A204.1 (cell line): ENCODE results near the gene PDE1A.
"Not testable (repeated sequence)": the region's sequence is repeated elsewhere in the genome, so short reads cannot be mapped to it uniquely, and the experiment has no call there.

Source experiments
- FAIRE-seq: peaks from 2 replicates; lab custom pipeline; 2012; peaks lifted over from hg19 to GRCh38; lab: Jason Lieb, UNC

PDE1A gene

DNA sequence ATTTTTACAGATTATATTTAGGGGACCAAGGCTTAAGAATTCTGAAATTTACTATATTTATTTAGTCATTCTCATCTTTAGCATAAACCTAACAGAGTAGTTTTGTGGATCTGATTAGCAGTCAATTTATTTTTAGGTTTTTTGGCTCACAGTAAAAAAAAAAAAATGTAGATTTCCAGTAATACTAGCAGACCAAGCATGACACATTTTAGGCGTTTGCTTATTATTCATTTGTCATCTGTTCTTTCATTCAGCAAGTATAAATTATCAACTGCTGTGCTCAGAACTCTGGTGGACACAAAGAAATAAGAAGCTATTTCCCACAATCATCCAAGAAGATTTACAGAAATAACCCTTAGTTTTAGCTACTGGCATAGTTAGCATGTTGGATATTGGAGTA is 20.6 kb downstream of the PDE1A start:
- FAIRE-seq = no peak

DNA sequence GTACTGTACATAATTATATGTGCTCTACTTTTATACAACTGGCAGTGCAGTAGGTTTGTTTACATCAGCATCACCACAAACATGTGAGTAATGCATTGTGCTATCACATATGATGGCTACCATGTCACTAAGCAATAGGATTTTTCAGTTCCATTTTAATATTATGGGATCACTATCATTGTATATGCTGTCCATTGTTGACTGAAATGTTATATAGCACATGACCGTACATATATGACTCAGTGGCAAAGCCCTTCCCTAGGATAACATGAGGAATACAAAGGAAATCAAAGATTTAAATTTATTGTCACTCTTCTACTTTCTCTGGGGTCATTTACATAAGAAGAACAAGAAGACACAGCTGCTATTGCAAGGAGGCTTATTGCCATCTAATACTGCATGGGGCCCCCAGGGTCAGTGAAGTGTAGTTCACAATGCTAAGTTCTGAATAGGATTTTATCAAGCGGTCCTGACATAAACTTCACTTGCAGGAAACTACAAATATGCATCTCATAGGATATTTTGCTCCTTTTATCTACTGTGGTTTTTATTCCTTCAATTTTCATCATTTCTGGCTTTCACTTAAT is 21.8 kb downstream of the PDE1A start:
- no peak for FAIRE-seq

DNA sequence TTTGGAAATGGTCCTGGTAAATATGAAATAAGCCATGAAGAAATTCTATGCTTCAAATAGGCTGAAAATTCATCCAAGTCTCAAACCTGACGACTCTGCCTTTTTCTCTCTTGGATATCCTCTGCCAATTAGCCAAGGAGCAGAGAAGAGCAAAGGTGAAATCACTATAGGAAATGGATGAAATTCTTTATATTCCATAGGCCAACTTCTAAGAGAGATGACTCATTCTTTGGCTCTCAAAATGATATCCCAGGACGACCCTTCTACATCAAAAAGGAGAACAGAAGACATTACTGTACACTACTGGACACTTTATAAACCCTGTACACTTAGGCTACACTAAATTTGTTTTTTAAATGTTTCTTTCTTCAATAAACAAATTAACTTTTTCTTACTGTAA is 22.7 kb downstream of the PDE1A start:
- FAIRE-seq = no peak

DNA sequence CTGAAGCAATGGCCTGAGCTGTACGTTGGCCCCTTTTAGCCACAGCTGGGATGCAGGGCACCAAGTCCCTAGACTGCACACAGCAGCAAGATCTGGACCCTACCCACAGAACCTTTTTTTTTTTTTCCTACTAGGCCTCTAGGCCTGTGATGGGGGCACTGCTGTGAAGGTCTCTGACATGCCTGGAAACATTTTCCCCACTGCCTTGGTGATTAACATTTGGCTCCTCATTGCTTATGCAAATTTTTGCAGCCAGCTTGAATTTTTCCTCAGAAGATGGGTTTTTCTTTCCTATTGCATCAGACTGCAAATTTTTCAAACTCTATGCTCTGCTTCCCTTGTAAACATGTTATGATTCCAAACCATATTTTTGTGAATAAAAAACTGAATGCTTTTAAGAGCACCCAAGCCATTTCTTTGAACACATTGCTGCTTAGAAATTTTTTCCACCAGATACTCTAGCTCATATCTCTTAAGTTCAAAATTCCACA is 33.5 kb downstream of the PDE1A start:
- FAIRE-seq = no peak

DNA sequence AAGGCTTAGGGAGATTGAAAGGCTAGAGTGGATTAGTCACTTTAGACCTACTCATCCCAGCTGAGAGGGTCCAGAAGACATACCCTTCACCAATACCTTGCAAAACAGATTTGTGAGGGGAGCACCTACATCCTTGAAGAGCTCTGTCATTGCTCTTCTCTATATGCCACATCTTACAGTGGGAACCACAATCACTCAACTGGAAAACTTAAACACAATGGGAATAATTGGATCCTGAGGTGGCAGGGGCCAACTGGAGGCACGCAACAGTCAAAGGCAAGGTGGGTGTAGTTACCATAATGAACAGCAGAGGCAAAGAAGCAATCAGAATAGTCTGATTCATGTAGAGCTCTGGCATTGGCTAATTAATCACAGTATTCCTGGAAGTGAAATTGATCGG is 35.4 kb downstream of the PDE1A start:
- FAIRE-seq = no peak

DNA sequence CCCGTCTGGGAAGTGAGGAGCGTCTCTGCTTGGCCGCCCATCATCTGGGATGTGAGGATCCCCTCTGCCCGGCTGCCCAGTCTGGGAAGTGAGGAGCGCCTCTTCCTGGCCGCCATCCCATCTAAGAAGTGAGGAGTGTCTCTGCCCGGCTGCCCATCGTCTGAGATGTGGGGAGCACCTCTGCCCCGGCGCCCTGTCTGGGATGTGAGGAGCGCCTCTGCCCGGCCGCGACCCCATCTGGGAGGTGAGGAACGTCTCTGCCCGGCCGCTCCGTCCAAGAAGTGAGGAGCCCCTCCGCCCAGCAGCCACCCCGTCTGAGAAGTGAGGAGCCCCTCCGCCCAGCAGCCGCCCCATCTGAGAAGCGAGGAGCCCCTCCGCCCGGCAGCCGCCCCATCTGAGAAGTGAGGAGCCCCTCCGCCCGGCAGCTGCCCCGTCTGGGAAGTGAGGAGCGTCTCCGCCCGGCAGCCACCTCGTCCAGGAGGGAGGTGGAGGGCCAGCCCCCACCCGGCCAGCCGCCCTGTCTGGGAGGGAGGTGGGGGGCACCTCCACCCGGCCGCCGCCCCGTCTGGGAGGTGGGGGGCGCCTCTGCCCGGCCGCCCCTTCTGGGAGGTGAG is 40.5 kb downstream of the PDE1A start:
- FAIRE-seq = not testable (repeated sequence)

DNA sequence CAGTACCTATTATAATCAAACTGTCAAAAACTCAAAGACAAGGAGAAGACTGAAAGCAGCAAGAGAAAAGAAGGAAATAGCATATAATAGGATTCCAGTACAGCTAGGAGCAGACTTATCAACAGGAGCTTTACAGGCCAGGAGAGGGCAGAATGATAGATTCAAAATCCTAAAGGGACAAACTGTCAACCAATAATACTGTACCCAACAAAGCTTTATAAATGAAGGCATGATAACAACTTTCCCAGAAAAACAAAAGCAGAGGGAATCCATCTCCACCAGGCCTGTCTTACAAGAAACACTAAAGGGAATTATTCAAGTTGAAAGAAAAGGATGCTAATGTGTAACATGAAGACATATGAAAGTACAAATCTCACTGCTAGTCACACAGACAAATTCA is 42.0 kb downstream of the PDE1A start:
- no peak for FAIRE-seq

DNA sequence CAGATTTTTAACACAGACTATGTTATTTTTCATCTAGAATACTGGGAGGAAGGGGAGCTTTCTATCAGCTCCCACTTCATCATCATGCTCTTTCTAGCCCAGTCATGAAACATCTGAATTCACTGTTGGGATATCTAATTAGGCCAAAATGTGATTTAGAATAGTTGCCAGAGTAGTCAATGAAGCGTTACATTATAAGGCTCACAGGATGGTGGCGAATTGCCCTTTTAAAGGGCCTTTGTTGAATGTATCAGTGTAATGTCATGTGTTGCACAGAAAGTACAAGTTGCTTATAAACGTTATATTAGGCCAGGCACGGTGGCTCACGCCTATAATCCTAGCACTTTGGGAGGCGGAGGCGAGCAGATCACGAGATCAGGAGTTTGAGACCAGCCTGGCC is 45.6 kb downstream of the PDE1A start:
- no peak for FAIRE-seq

DNA sequence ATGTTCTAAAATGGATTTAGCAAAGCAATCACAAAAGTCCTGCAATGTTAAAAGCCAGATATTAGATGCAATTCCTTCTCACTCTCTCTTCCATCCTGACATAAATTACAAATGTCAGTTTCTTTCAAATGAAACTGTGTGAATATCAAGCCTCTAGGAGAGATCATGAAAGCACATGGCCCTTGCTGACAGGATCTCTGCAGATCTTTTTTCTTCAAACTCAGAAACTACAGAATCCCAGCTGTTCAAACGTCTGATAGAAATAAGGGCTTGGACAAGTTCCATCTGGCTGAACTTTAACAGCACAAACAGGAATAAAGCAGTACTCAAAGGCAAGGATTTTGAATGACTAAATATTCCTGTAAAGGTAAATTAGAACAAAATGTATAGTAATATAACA is 47.6 kb downstream of the PDE1A start:
- FAIRE-seq = no peak

DNA sequence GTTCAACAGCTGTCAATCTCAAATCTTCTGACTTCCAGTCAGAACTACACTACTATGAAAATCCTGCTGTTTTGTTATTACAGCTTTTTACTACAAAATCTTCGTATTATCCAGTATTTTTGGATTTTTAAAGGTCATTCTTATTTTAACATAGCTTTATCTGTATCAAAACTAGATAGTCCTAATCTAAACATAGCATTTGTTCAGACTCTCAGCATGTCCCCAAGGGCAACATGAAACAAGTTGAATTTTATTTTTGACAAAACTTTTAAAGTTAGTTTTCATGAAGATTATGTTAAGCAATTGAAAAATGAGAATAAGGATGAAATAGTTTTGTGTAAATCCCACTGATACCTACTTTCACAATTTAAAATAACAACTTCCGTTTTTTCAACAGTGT is 48.1 kb downstream of the PDE1A start:
- no peak for FAIRE-seq

DNA sequence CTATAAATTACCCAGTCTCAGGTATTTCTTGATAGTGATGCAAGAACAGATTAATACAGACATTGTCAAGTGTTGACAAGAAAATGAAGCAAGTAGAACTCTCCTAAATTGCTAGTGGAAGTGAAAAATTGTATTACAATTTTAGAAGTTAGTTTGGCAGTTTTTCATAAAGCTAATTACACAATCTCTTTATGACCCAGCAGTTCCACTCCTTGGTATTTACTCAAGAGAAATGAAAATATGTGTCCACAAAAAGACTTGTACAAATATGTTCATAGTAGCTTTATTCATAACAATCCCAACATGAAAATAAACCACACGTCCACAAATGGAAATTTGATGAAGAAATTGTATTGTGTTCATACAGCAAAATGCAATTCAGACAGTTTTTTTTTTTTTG is 49.4 kb downstream of the PDE1A start:
- FAIRE-seq = no peak

DNA sequence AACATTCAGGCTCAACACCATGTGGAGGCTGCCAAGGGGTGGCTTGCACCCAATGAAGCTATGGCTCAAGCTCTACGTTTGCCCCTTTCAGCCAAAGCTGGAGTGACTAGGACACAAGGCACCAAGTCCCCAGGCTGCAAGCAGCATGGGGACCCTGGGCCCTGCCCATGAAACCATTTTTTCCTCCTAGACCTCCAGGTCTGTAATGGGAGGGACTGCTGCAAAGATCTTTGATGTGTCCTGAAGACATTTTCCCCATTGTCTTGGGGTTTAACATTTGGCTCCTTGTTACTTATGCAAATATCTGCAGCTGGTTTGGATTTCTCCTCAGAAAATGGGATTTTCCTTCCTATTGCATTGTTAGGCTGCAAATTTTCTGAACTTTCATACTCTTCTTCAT is 51.0 kb downstream of the PDE1A start:
- FAIRE-seq = no peak

DNA sequence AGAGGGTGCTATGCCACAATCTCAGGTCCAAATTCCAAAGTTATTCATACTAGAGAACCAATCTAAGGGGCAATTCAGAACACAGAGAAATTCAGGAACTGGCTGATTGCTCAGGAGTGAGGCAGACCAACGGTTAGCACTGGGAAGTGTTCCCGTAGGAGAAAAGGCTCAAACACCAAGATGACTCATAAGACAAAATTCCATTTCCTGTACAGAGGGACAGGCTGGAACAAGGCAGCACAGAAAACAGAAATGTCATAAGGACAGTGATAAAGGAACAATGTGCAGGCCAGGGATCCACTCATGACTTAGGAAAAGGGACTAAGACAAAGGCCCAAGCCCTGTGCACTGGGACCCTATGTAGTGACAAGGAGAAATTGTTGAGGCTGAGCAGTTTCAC is 54.2 kb downstream of the PDE1A start:
- FAIRE-seq = no peak

DNA sequence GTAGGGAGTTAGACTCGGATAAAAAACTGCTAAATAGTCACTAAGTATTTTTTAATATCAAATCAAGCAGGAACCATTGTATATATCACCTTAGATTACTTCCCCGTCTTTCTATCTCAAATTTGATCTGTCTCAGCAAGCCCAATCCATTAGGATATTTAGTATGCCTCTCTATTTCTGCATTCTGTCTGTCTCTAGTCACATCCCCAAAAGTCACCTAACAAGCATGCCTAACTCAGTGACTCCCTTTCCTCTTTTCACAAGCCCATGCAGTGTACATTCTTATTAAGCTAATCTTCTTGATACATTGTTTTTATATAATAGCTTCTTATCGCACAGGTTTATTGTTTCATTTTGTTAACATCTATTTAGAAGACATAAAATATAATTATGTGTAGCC is 57.8 kb downstream of the PDE1A start:
- FAIRE-seq = no peak

DNA sequence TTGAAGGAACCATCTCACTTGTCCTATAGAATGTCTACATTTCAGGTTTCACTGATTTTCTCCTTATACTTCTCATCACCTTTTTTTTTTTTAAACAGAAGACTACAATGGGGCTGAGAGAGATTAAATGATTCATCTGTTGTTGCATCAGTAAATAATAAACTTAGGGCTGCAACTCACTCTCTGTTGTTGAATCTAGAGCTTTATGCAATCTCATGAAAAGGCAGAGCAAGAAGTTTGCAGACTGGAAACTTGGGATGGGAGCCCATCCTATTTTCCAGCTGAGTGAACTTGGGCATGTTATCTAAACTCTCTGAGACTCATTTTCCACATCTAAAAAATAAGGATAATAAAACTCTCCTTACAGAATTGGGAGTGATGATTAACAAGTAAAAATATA is 58.4 kb downstream of the PDE1A start:
- FAIRE-seq = no peak

DNA sequence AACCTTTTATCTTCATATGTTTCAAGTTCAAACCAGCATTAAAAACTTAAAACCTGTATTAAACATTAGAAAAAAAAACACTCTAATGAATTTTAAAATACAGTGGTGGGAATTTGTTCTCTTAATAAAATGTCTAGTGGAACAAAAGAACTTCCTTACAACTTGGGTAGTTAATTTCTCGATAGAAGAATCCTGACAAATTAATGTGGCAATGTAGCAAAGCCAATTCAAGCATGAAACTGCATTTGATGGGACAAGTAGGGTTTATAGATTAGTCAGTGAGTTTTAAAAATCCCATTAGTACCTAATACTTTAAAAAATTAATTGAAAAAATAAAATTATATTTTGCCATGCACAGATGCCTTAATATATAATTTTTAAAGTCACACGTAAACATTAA is 59.4 kb downstream of the PDE1A start:
- no peak for FAIRE-seq

DNA sequence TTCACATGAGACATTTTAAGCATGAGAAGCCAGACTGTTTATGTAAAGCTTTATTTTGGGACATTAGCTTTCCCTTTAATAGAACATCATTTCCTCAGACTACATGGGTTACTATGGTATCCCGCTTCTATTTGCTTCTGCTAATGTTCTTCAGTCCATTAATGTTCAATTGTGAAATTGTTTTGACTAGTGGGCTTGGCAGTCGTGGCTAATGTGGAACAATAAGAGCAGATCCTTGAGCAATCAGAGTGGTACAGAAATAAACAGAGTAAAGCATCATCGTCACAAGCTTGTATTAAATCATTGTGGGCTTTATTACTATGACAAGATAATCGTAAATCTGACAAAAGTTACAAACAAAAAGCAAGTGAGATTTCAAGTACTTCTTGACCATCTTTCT is 60.2 kb downstream of the PDE1A start:
- no peak for FAIRE-seq

DNA sequence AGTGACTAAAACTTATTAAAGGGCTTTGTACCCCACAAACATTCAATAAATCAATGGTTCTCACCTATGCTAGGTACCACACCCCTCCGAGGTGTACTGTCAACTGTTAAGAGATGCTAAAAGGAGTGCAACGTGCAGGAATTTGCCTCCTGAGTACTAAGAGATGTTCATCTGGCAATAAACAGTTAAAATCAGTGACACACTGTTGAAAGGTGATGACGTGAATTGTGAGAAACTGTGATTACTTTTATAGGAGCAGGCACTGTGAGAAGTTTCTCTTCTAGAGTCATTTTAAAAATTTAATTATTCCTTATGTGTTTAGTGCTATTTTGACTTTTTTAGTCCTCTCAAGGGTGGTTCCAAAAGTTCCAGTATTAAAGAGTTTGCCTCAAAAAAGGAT is 61.0 kb downstream of the PDE1A start:
- FAIRE-seq = no peak

DNA sequence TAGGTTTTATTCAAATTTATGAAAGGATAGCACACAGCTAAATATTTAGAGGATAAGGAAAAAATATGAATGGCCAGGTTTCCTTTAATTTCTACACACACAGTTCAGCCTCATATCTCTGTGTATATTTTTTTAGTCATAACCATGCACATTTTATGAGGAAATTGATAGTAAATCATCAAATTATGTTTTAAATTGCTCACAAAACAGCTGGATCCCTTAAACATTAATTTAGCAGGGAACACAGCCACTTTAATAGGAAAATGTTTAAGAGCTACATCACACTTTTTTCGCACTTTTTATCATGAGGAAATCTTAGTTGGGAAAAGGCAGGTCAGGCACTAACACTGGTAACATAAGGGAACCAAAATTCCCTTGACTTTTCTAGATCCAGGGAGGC is 65.4 kb downstream of the PDE1A start:
- FAIRE-seq = no peak

DNA sequence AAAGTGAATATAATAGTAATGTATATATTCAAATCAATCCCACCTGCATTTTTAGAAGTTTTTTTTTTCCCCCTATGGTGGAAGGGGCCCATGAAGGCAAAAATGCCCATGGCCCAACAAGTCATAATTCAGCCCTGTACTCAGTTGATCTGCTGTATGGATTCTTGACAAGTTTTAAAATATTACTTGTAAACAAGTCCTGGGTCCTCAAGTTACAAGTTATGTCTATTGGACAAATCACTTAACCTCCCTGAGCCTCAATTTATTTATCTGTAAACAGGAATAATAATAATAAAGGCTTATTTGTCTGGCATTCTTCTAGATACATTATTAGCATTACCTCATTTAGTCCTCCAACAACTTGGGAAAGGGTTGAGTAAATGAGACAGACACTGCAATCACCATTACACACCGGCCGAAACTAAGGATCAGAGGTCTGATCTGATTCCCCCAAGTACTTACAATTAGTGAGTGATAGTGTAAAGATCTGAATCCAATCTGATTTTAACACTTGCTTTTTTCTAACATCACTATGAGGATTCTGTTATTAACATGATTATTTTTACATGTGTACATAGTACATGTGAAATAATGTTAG is 66.1 kb downstream of the PDE1A start:
- FAIRE-seq = no peak

DNA sequence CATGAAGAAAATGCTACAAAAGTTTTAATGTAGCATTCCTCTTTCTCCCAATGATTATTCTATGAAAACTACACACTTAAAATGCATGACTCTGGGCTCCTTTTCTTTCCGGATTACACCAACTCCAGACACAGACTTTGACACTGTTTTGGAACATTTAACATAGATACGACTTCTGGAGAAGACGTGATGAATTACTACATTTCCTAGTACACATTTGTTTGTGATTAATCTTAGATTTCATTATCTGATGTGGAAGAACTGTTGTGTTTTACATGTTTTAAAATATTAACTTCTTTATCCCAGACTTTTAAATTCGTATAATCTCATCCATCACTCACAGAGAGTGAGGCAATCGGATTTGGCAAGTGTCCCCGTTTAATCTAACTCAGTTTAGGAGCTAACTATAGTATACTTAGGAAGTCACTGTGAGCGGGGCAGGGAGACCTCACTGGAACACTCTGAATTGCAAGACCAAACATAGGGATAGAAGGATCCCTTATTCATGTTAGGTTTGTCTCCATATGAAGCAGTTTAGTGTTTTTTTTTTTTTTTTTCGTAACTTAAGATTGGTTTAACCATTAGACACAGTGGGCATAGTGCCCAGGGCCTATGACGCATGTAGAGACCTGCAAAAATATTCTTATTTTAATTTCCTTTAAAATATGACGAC is 66.7 kb downstream of the PDE1A start:
- no peak for FAIRE-seq

DNA sequence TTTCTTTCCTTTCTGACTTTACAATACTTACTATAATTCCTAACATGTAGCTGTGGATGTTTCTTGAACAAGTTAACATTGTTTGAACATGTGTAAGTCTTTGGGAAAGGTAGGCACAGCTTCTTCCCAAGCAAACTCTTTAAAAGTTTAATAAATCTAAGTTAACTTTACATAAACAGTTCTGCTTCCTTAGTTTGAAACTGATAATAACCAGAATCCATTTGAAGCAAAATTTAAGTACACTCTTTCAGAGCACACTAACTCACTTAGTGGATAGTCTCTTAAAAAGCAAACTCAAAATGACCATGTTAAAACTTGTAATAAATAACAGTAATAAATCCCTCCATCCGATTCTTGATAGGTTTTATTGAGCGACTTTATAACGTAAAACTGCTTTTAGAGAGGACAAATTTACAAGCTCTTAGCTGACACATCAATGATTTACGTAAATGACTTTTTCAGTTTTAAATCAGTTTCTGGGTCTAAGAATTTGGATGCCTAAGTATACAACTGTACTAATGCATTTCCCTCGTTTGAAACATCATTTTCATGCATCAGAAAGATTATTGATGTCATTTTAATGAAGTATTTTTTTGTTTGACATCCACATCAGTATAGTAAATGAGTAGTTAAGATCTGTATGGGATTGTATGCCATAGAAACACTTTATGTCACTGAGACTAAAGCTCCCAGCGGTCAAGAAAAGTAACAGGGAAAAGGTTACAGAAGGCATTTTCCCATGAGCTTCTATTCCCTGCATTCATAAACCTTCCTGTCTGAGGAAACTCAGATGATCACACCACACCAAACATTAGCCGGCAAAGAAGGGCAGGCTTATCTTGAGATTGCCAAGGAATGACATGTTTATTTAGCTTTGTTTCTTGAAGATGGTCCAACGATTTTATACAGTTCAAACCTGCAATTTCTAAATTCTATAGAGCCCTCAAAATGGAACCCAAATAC is 67.5 kb downstream of the PDE1A start:
- no peak for FAIRE-seq
